Caco-2 (cell line): ENCODE data around the gene LSM6. TPM values are rescaled to one million over a fixed set of nuclear protein-coding genes. Genes with fewer than 3 reads are reported as not detected.

Experiments
- BruUV-seq: library from RNA; stranded (reverse); fragments of 400-500 nt; replicated peaks from 2 replicates; lab custom pipeline; 2021; lab: Mats Ljungman, UMichigan
- CTCF ChIA-PET: fragments of 300-600 bp; sonication (Branson Sonifier 250); formaldehyde crosslinking; loops from one replicate; lab custom pipeline; 2022; ENCODE audit warnings: antibody characterized with exemption; lab: Charles Lee
- POLR2A ChIA-PET: fragments of 300-600 bp; sonication (Branson Sonifier 250); formaldehyde crosslinking; loops from one replicate; lab custom pipeline; 2022; ENCODE audit warnings: antibody characterized with exemption; lab: Charles Lee
- DNase-seq, 2 experiments: peaks; one replicate each; pipeline versions ENCODE4 v3.0.0 to v3.0.0-alpha.2; 2020 to 2022
- H3K27me3 ChIP-seq: replicated peaks from 2 replicates; pipeline ENCODE4 v1.6.0; 2011; ENCODE audit warnings: low read length; ENCODE audit not compliant: control insufficient read depth, insufficient read depth
- H3K36me3 ChIP-seq: 2 replicates; pipeline ENCODE4 v1.5.1; 2011; ENCODE audit warnings: low read length; ENCODE audit not compliant: control insufficient read depth, insufficient read depth
- H3K4me1 ChIP-seq: fragments of 250-450 bp; sonication (Bioruptor Pico); 2 replicates; pipeline ENCODE4 v1.5.1; 2020; ENCODE audit warnings: mild to moderate bottlenecking
- H3K4me3 ChIP-seq: 2 replicates; pipeline ENCODE4 v1.5.1; 2011; ENCODE audit warnings: low read depth, mild to moderate bottlenecking, control low read depth, low read length
- H3K9me3 ChIP-seq: fragments of 250-450 bp; sonication (Bioruptor Pico); 2 replicates; pipeline ENCODE4 v1.5.1; 2020; ENCODE audit warnings: mild to moderate bottlenecking, moderate library complexity
- H3K27ac Mint-ChIP-seq: one replicate; pipeline ENCODE4 v1.8.0; 2022; ENCODE audit warnings: mixed read lengths; ENCODE audit not compliant: unreplicated experiment
- H3K27me3 Mint-ChIP-seq: one replicate; pipeline ENCODE4 v1.8.0; 2022; ENCODE audit warnings: mixed read lengths; ENCODE audit not compliant: insufficient read depth, unreplicated experiment
- H3K36me3 Mint-ChIP-seq: one replicate; pipeline ENCODE4 v1.8.0; 2022; ENCODE audit warnings: mild to moderate bottlenecking, mixed read lengths; ENCODE audit not compliant: insufficient read depth, unreplicated experiment
- H3K4me1 Mint-ChIP-seq: one replicate; pipeline ENCODE4 v1.8.0; 2022; ENCODE audit warnings: low read depth, mixed read lengths; ENCODE audit not compliant: unreplicated experiment
- H3K4me3 Mint-ChIP-seq: one replicate; pipeline ENCODE4 v1.8.0; 2022; ENCODE audit warnings: mild to moderate bottlenecking, moderate library complexity, mixed read lengths; ENCODE audit not compliant: unreplicated experiment
- H3K9me3 Mint-ChIP-seq: one replicate; pipeline ENCODE4 v1.8.0; 2022; ENCODE audit warnings: mixed read lengths; ENCODE audit not compliant: unreplicated experiment
- intact Hi-C: fragments of 100-400 bp; cut with micrococcal nuclease; formaldehyde crosslinking; loops from one replicate; pipeline ENCODE4 v1.10.0; 2022; ENCODE audit not compliant: unreplicated experiment
- total RNA-seq: library from RNA; stranded (reverse); gene quantifications from 2 replicates; pipeline ENCODE4 v1.2.3, GENCODE V29; 2022
- TF ChIP-seq, protein P1 (sequence below), 2 experiments: fragments of 200-600 bp in 1 of 2; IDR thresholded peaks; 1 replicate in 1 of 2; 2 replicates in 1 of 2; pipeline versions ENCODE4 v1.5.1 to v1.8.0; 2011 to 2022; ENCODE audit warnings: antibody characterized with exemption in 1 of 2, control low read depth in 1 of 2, inconsistent platforms in 1 of 2, low read depth in 1 of 2, low read length in 1 of 2, mild to moderate bottlenecking in 1 of 2, moderate library complexity in 1 of 2; ENCODE audit not compliant: insufficient read depth in 1 of 2, severe bottlenecking in 1 of 2, unreplicated experiment in 1 of 2

The LSM6 gene
- total RNA-seq, 1 experiment from 2014 or later, result 46.8 TPM

DNA sequence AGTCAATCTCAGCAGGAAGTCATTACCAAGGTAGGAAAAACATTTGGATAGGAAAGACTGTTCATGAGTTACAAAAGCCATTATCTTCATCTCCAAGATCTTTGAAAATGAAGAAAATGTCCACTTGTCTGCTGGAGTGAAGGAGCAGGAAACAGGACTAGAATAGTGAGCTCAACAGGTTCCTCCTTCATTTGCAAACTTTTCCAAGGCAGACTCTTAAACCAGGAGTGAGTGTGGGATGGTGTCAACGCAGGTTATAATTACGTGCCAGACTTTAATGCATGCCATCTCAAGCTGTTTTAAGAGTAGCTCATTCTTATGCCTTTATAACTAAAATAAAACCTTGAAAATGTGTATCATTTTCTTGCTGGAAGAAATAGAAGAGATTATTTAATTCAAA, 35.4 kb downstream of the LSM6 start:
- TF ChIP-seq, protein P1, sequence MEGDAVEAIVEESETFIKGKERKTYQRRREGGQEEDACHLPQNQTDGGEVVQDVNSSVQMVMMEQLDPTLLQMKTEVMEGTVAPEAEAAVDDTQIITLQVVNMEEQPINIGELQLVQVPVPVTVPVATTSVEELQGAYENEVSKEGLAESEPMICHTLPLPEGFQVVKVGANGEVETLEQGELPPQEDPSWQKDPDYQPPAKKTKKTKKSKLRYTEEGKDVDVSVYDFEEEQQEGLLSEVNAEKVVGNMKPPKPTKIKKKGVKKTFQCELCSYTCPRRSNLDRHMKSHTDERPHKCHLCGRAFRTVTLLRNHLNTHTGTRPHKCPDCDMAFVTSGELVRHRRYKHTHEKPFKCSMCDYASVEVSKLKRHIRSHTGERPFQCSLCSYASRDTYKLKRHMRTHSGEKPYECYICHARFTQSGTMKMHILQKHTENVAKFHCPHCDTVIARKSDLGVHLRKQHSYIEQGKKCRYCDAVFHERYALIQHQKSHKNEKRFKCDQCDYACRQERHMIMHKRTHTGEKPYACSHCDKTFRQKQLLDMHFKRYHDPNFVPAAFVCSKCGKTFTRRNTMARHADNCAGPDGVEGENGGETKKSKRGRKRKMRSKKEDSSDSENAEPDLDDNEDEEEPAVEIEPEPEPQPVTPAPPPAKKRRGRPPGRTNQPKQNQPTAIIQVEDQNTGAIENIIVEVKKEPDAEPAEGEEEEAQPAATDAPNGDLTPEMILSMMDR (IDR thresholded peaks at IDR 0.05; ENCODE audit: insufficient read depth in 1 of 2, low read depth in 1 of 2, low read length in 1 of 2, severe bottlenecking in 1 of 2, unreplicated experiment in 1 of 2), result no peak
- Mint-ChIP-seq H3K27me3 (peaks cover 12% of the 10 kb centered on the region), H3K36me3 (no peaks in the 10 kb centered on the region), H3K4me1 (no peaks in the 10 kb centered on the region), H3K4me3 (no peak overlapping the region), H3K9me3 (no peaks in the 10 kb centered on the region), H3K27ac (no peak overlapping the region)
- intact Hi-C loops, result no loop called here
- Histone ChIP-seq H3K36me3 (no peaks in the 10 kb centered on the region), H3K9me3 (no peaks in the 10 kb centered on the region), H3K4me3 (no peak overlapping the region), H3K27me3 (no peaks in the 10 kb centered on the region), H3K4me1 (no peaks in the 10 kb centered on the region)
- CTCF ChIA-PET, result no interaction called here
- DNase-seq, result no peak
- BruUV-seq, result no TSS peak
- POLR2A ChIA-PET, result no interaction called here

DNA sequence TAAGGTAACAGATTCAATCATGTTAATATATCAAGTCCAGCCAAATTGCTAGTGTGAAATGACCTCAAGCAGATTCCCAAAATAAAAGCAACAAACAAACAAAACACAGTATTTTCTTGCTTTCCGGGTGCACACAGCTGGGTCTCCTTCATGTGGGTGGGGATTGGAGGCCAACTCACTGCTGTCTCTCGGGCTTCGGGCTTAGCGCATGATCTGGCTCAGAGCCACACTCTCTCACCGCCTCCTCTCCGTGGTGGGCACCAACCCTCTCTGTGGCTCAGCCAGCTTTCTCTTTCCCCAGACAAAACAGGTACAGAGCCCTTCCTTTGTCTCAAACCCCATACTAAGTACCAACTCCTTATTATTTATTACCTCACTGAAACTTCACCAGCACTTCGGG, 35.9 kb downstream of the LSM6 start:
- POLR2A ChIA-PET, result no interaction called here
- intact Hi-C loops, result no loop called here

DNA sequence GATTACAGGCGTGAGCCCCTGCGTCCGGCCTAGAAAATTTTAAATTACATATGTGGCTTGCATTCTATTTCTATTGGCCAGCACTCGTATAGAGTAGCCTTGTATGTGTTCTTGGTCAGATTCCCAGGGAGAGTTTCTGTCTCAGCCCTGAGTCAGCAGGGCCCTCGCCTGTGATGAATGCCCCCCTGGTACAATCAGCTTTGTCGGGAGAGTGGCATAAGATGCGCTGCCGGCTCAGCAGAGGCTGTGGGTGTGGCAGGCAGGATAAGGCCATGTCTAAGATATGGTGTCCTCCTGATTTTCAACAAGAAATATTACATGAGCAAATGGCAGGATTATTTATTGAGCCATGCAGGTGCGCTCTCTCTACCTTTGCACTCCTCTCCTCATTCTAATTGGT, 37.3 kb downstream of the LSM6 start:
- no peaks in the 10 kb centered on the region for H3K36me3 ChIP-seq
- Mint-ChIP-seq H3K36me3 (no peaks in the 10 kb centered on the region), H3K4me3 (no peak overlapping the region), H3K9me3 (no peaks in the 10 kb centered on the region), H3K4me1 (no peaks in the 10 kb centered on the region), H3K27me3 (peaks cover 12% of the 10 kb centered on the region), H3K27ac (no peak overlapping the region)
- DNase-seq, result no peak
- TF ChIP-seq, protein P1 (IDR thresholded peaks at IDR 0.05; ENCODE audit: insufficient read depth in 1 of 2, low read depth in 1 of 2, low read length in 1 of 2, severe bottlenecking in 1 of 2, unreplicated experiment in 1 of 2), result no peak
- ChIA-PET CTCF (no interaction called here), POLR2A (no interaction called here)
- H3K4me1 ChIP-seq, result no peaks in the 10 kb centered on the region
- no peaks in the 10 kb centered on the region for H3K9me3 ChIP-seq
- H3K27me3 ChIP-seq, result no peaks in the 10 kb centered on the region
- no peak overlapping the region for H3K4me3 ChIP-seq
- intact Hi-C loops, result no loop called here
- no TSS peak for BruUV-seq

More for the DNA sequence above, 35.9 kb downstream of the LSM6 start:
- no peaks in the 10 kb centered on the region for H3K27me3 ChIP-seq
- peaks cover 12% of the 10 kb centered on the region for H3K27me3 Mint-ChIP-seq
- H3K4me3 Mint-ChIP-seq, result no peak overlapping the region
- no peak overlapping the region for H3K4me3 ChIP-seq
- H3K36me3 Mint-ChIP-seq, result no peaks in the 10 kb centered on the region
- H3K9me3 ChIP-seq, result no peaks in the 10 kb centered on the region
- no peak overlapping the region for H3K27ac Mint-ChIP-seq
- no peak for DNase-seq
- CTCF ChIA-PET, result no interaction called here
- no peaks in the 10 kb centered on the region for H3K9me3 Mint-ChIP-seq
- no TSS peak for BruUV-seq
- TF ChIP-seq, protein P1 (IDR thresholded peaks at IDR 0.05; ENCODE audit: insufficient read depth in 1 of 2, low read depth in 1 of 2, low read length in 1 of 2, severe bottlenecking in 1 of 2, unreplicated experiment in 1 of 2), result no peak
- no peaks in the 10 kb centered on the region for H3K4me1 Mint-ChIP-seq
- H3K36me3 ChIP-seq, result no peaks in the 10 kb centered on the region
- no peaks in the 10 kb centered on the region for H3K4me1 ChIP-seq
